ENCODE data around the gene SUMF1.

- TF ChIP-seq REST (IDR thresholded peaks at IDR 0.05) (no peak), GABPA (IDR thresholded peaks at IDR 0.05 in 1 of 2, conservative IDR thresholded peaks at IDR 0.05 in 1 of 2) (no peak), CTCF (IDR thresholded peaks at IDR 0.05; ENCODE audit: low read depth, low read length, missing input control) (no peak), MAX (IDR thresholded peaks at IDR 0.05) (no peak), YY1 (IDR thresholded peaks at IDR 0.05) (no peak), JUND (IDR thresholded peaks at IDR 0.05) (no peak), SP1 (IDR thresholded peaks at IDR 0.05) (no peak), TAF1 (conservative IDR thresholded peaks at IDR 0.05) (no peak), ATF3 (IDR thresholded peaks at IDR 0.05) (no peak), RXRA (IDR thresholded peaks at IDR 0.05) (no peak)
These were observed 5.5 kb downstream of the SUMF1 start for GRCh38 chr3:4461468-4462090.
